Colonic mucosa (tissue), 4 donors: ENCODE data around the gene C19orf85. TPM values are rescaled to one million over a fixed set of nuclear protein-coding genes. Genes with fewer than 3 reads are reported as not detected.

Experiments used
- DNase-seq: peaks from one replicate; pipeline ENCODE4 v3.0.0-alpha.2; 2020
- H3K27ac ChIP-seq: fragments of 200-600 bp; one replicate; pipeline ENCODE4 v1.8.0; 2021
- H3K27me3 ChIP-seq: fragments of 200-600 bp; one replicate; pipeline ENCODE4 v1.8.0; 2021
- H3K36me3 ChIP-seq: fragments of 200-600 bp; one replicate; pipeline ENCODE4 v1.8.0; 2021
- H3K4me1 ChIP-seq: fragments of 200-600 bp; one replicate; pipeline ENCODE4 v1.8.0; 2021; ENCODE audit warnings: mild to moderate bottlenecking
- H3K4me3 ChIP-seq: fragments of 200-600 bp; one replicate; pipeline ENCODE4 v1.8.0; 2021
- H3K9ac ChIP-seq, 2 donors: one replicate each; pipeline ENCODE4 v1.7.0; 2013; ENCODE audit warnings: control low read depth in 2 of 2, low read depth in 2 of 2, low read length in 2 of 2
- H3K9me3 ChIP-seq: fragments of 200-600 bp; one replicate; pipeline ENCODE4 v1.8.0; 2021
- CTCF ChIP-seq: fragments of 200-600 bp; IDR thresholded peaks from one replicate; pipeline ENCODE4 v1.8.0; 2022; ENCODE audit warnings: antibody characterized with exemption, mild to moderate bottlenecking
- intact Hi-C: fragments of 100-400 bp; cut with DNase I; formaldehyde crosslinking; loops from one replicate; pipeline ENCODE4 v1.14.1; 2022
- total RNA-seq, 2 donors: library from RNA; stranded (reverse); fragmentation: NEBNext Ultra II Directional in 1 of 2; extraction: Animal tissue kit (Norgen Biotek cat#: 25700) in 1 of 2; gene quantifications; one replicate each; pipeline ENCODE4 v1.2.1, GENCODE V29; 2021
- donor health status: healthy.
- donor health status: DM: no; HTN: no; CAD: no.
- donor health status: DM: no; HTN: no; CAD: no.

The C19orf85 gene
- total RNA-seq, 2 donors from 2014 or later = not detected

- no peak overlapping the region for H3K27ac ChIP-seq
- DNase-seq = no peak
- H3K9ac ChIP-seq = no peak overlapping the region
- H3K36me3 ChIP-seq = no peaks in the 10 kb centered on the region
- peaks cover 20% of the 10 kb centered on the region for H3K27me3 ChIP-seq
- no peaks in the 10 kb centered on the region for H3K9me3 ChIP-seq
- intact Hi-C loops = no loop called here
- no peak overlapping the region for H3K4me3 ChIP-seq
- no peak for TF ChIP-seq CTCF
- no peaks in the 10 kb centered on the region for H3K4me1 ChIP-seq
Observed at GRCh38 chr19:55434356-55434919, 30.1 kb downstream of the C19orf85 start.

GRCh38 chr19:55433292-55433691 lies 31.3 kb downstream of the C19orf85 start:
- H3K4me1 ChIP-seq = no peaks in the 10 kb centered on the region
- peaks cover 20% of the 10 kb centered on the region for H3K27me3 ChIP-seq
- no peak overlapping the region for H3K27ac ChIP-seq
- H3K36me3 ChIP-seq = no peaks in the 10 kb centered on the region
- DNase-seq = no peak
- intact Hi-C loops = no loop called here
- TF ChIP-seq CTCF = no peak
- no peak overlapping the region for H3K4me3 ChIP-seq
- no peak overlapping the region for H3K9ac ChIP-seq
- H3K9me3 ChIP-seq = no peaks in the 10 kb centered on the region

GRCh38 chr19:55432241-55432959 lies 32.2 kb downstream of the C19orf85 start:
- Histone ChIP-seq H3K27ac (no peak overlapping the region), H3K27me3 (peaks cover 20% of the 10 kb centered on the region), H3K9me3 (no peaks in the 10 kb centered on the region), H3K4me1 (no peaks in the 10 kb centered on the region), H3K36me3 (no peaks in the 10 kb centered on the region), H3K4me3 (no peak overlapping the region), H3K9ac (no peak overlapping the region)
- TF ChIP-seq CTCF = no peak
- intact Hi-C loops = no loop called here
- DNase-seq = no peak

GRCh38 chr19:55431183-55431582 lies 33.4 kb downstream of the C19orf85 start:
- no peak overlapping the region for H3K4me3 ChIP-seq
- no peaks in the 10 kb centered on the region for H3K4me1 ChIP-seq
- no peak for DNase-seq
- TF ChIP-seq CTCF = no peak
- intact Hi-C loops = no loop called here
- no peaks in the 10 kb centered on the region for H3K36me3 ChIP-seq
- H3K27ac ChIP-seq = no peak overlapping the region
- peaks cover 20% of the 10 kb centered on the region for H3K27me3 ChIP-seq
- H3K9me3 ChIP-seq = no peaks in the 10 kb centered on the region
- H3K9ac ChIP-seq = no peak overlapping the region

GRCh38 chr19:55426042-55426441 lies 38.5 kb downstream of the C19orf85 start:
- no peak for DNase-seq
- no peak for TF ChIP-seq CTCF
- no peaks in the 10 kb centered on the region for H3K27me3 ChIP-seq
- H3K36me3 ChIP-seq = no peaks in the 10 kb centered on the region
- no peak overlapping the region for H3K4me3 ChIP-seq
- no peak overlapping the region for H3K9ac ChIP-seq
- intact Hi-C loops = no loop called here
- H3K27ac ChIP-seq = no peak overlapping the region
- H3K4me1 ChIP-seq = no peaks in the 10 kb centered on the region
- no peaks in the 10 kb centered on the region for H3K9me3 ChIP-seq
